ENCODE data around the gene LLGL1.

Gene LLGL1

DNA sequence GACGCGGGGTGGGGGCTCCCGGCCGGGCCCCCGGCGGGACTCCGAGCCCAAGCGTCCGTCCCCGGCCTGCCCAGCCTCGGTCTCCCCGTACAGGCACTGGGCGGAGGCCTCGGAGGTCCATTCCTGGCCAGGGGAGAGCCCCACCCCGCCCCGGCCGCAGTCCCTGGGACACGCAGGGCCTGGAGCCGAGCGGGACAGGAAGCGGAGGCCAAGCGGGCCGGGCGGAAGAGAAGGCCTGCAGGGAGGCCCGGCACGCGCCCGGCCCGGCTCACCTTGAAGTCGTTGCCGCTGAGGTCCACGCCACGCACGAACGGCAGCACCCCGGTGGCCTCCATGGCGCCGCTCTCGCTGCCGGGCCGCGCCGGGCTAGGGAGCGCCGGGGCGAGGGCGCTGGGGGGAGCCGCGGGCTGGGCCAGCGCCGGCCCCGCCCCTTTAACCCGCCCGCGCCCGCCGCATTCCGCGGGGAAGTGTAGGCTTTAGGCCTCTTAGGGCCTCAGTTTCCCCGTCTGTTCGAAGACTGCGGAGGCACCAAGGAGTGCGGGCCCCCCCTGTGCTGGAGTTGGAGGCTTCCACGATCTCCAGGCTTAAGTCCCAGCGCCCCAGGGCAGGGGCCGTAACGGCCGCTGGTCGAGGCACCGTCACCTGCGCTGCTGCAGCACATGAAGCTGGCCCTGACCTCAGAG, 33.1 kb downstream of the LLGL1 start, which contains the start of gene FLII:
TSS of gene FLII (minus strand) at position 383 of the 683 bp plus-strand sequence. CDS start at position 335, 48 bp downstream.
- TF ChIP-seq, protein P1, sequence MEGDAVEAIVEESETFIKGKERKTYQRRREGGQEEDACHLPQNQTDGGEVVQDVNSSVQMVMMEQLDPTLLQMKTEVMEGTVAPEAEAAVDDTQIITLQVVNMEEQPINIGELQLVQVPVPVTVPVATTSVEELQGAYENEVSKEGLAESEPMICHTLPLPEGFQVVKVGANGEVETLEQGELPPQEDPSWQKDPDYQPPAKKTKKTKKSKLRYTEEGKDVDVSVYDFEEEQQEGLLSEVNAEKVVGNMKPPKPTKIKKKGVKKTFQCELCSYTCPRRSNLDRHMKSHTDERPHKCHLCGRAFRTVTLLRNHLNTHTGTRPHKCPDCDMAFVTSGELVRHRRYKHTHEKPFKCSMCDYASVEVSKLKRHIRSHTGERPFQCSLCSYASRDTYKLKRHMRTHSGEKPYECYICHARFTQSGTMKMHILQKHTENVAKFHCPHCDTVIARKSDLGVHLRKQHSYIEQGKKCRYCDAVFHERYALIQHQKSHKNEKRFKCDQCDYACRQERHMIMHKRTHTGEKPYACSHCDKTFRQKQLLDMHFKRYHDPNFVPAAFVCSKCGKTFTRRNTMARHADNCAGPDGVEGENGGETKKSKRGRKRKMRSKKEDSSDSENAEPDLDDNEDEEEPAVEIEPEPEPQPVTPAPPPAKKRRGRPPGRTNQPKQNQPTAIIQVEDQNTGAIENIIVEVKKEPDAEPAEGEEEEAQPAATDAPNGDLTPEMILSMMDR (IDR thresholded peaks at IDR 0.05; ENCODE audit: low read depth, low read length), result no peak
- H3K4me3 ChIP-seq (replicated peaks in 1 of 2; ENCODE audit: low read depth in 2 of 2, low read length in 2 of 2), result peak within 1 kb of the TSS; percentile 66 to 86
- peak in 1 of 2 donors; percentile 29 for DNase-seq (ENCODE audit: low read depth in 2 of 2)

DNA sequence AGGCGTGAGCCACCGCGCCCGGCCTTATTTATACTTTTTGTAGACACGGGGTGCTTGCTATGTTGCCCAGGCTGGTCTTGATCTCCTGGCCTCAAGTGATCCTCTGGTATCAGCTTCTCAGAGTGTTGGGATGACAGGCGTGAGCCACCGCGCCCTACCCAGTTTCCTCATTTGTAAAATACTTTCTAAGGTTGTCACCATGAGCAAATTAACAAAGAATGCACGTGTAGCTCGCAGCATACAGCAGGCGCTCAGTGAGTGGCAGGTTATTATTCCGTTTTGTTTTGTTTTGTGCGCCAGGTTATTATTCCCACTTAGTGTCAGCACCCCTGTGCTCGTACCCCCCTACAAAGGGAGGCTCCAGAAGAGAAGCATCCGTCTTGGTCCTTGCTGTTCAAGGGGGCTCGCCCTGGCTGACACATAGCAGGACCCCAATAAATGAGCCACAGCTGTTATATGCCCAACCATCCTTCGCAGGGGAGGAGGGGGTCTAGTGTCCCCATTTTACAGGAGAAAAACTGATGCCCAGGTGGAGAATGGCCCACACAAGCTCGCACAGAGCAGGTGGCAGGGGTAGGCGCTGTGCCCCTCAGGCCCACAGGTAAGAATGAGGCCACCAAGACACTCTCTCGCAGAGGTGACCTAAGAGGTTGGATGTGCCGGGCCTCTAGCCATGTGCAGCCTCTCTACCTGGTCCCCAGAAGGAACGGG, 34.3 kb downstream of the LLGL1 start:
- TF ChIP-seq, protein P1 (IDR thresholded peaks at IDR 0.05; ENCODE audit: low read depth, low read length), result no peak
- peak overlapping the region; percentile 68 to 96 for H3K4me3 ChIP-seq (replicated peaks in 1 of 2; ENCODE audit: low read depth in 2 of 2, low read length in 2 of 2)

DNA sequence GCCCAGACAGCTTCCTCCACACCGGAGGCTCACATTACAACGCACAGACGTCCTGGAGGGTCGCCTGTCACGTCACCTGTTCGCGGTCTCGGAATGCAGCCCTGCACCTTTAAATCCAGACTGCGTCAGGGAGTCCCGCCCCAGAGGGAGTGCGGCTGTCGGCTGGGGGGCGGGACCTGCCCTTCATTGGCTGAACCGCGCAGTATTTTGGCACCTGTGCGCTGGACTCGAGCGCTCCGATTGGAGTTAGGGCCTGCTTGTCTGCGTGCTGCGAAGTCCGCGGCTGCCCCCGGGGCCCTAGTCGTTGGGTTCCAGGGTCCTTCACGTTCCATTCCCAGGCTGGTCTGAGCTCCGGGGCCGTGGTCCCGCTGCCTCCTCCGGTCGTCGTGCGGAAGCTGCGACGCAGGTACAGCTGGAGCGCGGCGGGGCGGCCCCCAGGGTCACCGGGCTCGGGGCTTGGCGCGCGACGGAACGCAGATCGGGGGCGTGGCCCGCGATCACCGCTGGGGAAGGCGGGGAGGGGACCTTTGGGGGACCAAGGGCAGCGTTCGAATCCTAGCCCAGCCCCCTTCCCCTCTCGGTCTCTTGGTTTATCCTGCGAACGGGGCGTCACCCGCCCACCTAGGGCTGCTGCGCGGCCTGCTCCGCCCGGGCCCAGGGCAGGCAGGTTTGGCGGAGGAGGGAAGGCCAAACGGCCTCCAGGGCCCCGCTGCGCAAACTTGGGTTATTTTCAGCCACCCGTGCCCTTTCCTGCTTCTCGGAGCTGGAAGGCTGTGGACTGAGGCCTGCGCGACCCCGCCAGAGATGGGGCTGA, 35.1 kb downstream of the LLGL1 start, which contains the start of gene MIEF2:
TSS of gene MIEF2 (plus strand) at position 331 of the 814 bp plus-strand sequence. CDS start 2,059 bp downstream, outside the sequence.
- DNase-seq (ENCODE audit: low read depth in 2 of 2), result peak; percentile 95 to 96
- TF ChIP-seq, protein P1 (IDR thresholded peaks at IDR 0.05; ENCODE audit: low read depth, low read length), result no peak
- H3K4me3 ChIP-seq (replicated peaks in 1 of 2; ENCODE audit: low read depth in 2 of 2, low read length in 2 of 2), result peak within 1 kb of the TSS; percentile 68 to 96

More for the DNA sequence above, 34.3 kb downstream of the LLGL1 start:
- DNase-seq (ENCODE audit: low read depth in 2 of 2), result no peak

DNA sequence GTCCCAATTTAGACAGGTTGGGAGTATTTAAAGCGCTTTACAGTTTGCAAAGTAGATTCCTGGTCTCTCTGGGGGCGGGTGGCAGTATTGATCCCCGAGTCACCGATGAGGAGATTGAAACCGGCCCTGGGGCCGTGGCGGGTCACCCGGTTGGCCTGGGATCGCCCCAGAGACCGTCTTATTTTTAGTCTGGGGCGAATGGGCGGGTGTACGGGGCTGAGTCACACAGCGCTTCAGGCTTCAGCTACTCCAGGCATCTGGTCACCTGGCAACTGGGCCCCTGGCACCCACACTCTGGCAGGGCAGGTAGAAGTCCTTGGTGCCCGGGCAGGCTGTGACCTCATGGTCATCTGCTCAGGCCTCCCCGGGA, 35.7 kb downstream of the LLGL1 start:
- DNase-seq (ENCODE audit: low read depth in 2 of 2), result peak; percentile 39 to 51
- TF ChIP-seq, protein P1 (IDR thresholded peaks at IDR 0.05; ENCODE audit: low read depth, low read length), result no peak
- H3K4me3 ChIP-seq (replicated peaks in 1 of 2; ENCODE audit: low read depth in 2 of 2, low read length in 2 of 2), result peak overlapping the region; percentile 68 to 96

DNA sequence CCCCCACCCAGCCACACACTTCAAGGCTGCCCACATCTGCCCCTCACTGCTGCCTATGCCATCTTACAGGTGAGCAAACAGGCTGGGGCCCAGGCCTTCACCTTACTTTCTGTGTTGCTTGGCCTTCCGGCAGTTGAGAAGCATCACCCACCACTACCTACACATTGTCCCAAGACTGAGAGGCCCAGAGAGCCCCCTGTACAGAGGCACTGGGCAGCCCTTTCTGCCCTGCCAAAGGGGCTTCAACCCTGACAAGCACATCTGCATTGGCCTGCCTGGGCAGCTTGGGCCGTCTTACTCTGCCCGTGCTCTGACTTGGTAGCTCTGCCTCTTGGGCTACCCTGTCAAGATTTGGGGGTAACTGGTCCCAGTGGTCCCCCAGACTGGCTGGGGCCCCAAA, 36.2 kb downstream of the LLGL1 start:
- H3K4me3 ChIP-seq (replicated peaks in 1 of 2; ENCODE audit: low read depth in 2 of 2, low read length in 2 of 2), result peak overlapping the region; percentile 68 to 96
- DNase-seq (ENCODE audit: low read depth in 2 of 2), result no peak
- TF ChIP-seq, protein P1 (IDR thresholded peaks at IDR 0.05; ENCODE audit: low read depth, low read length), result no peak

DNA sequence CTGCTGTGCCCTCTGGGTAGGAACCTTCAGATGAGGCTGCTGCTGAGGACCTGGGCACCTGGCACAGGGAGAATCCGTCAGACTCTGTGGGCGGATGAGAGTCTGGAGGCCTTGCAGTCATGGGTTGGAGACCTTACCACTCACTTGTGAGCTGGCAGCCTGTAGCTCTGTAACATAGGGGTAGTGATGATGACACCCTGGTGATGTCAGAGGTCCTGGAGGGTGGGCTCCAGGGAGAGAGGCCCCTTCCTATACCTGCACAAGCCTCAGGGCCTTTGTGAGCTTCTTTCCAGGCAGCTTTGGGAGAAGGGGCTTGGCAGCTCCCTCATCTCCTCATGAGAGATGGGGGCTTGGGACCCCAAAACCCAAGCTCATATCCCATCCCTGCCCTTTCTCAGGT, 36.7 kb downstream of the LLGL1 start:
- H3K4me3 ChIP-seq (replicated peaks in 1 of 2; ENCODE audit: low read depth in 2 of 2, low read length in 2 of 2), result no peak overlapping the region
- DNase-seq (ENCODE audit: low read depth in 2 of 2), result no peak
- TF ChIP-seq, protein P1 (IDR thresholded peaks at IDR 0.05; ENCODE audit: low read depth, low read length), result no peak
